HG02852 (cell line): Measurements from ENCODE around the gene STOX2.

Experiments used
- ATAC-seq: cut with Tn5 transposase; IDR thresholded peaks from one replicate; pipeline ENCODE4 v1.9.1; 2021; ENCODE audit warnings: mild to moderate bottlenecking, moderate library complexity; ENCODE audit not compliant: unreplicated experiment

STOX2 gene

GRCh38 chr4:183986291-183986970 lies 81.3 kb downstream of the STOX2 start:
- ATAC-seq: no peak

- no peak for ATAC-seq
Measured at GRCh38 chr4:183986971-183987946, 82.2 kb downstream of the STOX2 start.

- ATAC-seq: no peak
Measured at GRCh38 chr4:183987987-183988392, 82.9 kb downstream of the STOX2 start.

GRCh38 chr4:183988874-183989273 lies 83.8 kb downstream of the STOX2 start:
- no peak for ATAC-seq

- ATAC-seq: no peak
Measured at GRCh38 chr4:183989461-183989860, 84.4 kb downstream of the STOX2 start.

- ATAC-seq: no peak
Measured at GRCh38 chr4:183989931-183990330, 84.8 kb downstream of the STOX2 start.

GRCh38 chr4:183993676-183994075 lies 88.6 kb downstream of the STOX2 start:
- no peak for ATAC-seq

- ATAC-seq: no peak
Measured at GRCh38 chr4:183995570-183995969, 90.5 kb downstream of the STOX2 start.

- ATAC-seq: no peak
Measured at GRCh38 chr4:183996868-183997267, 91.8 kb downstream of the STOX2 start.

- ATAC-seq: no peak
Measured at GRCh38 chr4:183999435-183999834, 94.3 kb downstream of the STOX2 start.

- ATAC-seq: no peak
Measured at GRCh38 chr4:184000457-184001396, 95.6 kb downstream of the STOX2 start.

GRCh38 chr4:184003433-184003832 lies 98.3 kb downstream of the STOX2 start:
- ATAC-seq: no peak

GRCh38 chr4:184007891-184008290 lies 102.8 kb downstream of the STOX2 start:
- ATAC-seq: no peak

GRCh38 chr4:184010696-184011095 lies 105.6 kb downstream of the STOX2 start:
- ATAC-seq: no peak

- no peak for ATAC-seq
Measured at GRCh38 chr4:184011826-184012380, 106.8 kb downstream of the STOX2 start.

- no peak for ATAC-seq
Measured at GRCh38 chr4:184012937-184013336, 107.8 kb downstream of the STOX2 start.

GRCh38 chr4:184014301-184014700 lies 109.2 kb downstream of the STOX2 start:
- no peak for ATAC-seq

GRCh38 chr4:184016759-184017668 lies 111.9 kb downstream of the STOX2 start:
- no peak for ATAC-seq

- no peak for ATAC-seq
Measured at GRCh38 chr4:184019076-184019475, 114.0 kb downstream of the STOX2 start.
